Activated CD8-positive, alpha-beta T cell treated with anti-CD3 and anti-CD28 coated beads for 36 hours (primary cell): ENCODE results near the gene CHD9. TPM values are rescaled to one million over a fixed set of nuclear protein-coding genes. Genes with fewer than 3 reads are reported as not detected.

ENCODE experiments used
- ATAC-seq: fragments of 200-7000 bp; cut with Tn5 transposase; one replicate; pipeline ENCODE4 v1.10.0; 2021; ENCODE audit warnings: mild to moderate bottlenecking, moderate library complexity
- CTCF ChIA-PET: fragments of 350-600 bp; sonication (Branson Sonifier 250); formaldehyde crosslinking; loops from one replicate; lab custom pipeline; 2021; ENCODE audit warnings: antibody characterized with exemption; lab: Charles Lee
- POLR2A ChIA-PET: fragments of 350-600 bp; sonication (Branson Sonifier 250); formaldehyde crosslinking; loops from one replicate; lab custom pipeline; 2021; ENCODE audit warnings: antibody characterized with exemption; lab: Charles Lee
- DNase-seq: peaks from one replicate; pipeline ENCODE4 v3.0.0-alpha.2; 2020
- H3K27ac Mint-ChIP-seq: one replicate; pipeline ENCODE4 v1.8.0; 2021; ENCODE audit warnings: mild to moderate bottlenecking, mixed read lengths
- H3K27me3 Mint-ChIP-seq: one replicate; pipeline ENCODE4 v1.8.0; 2021; ENCODE audit warnings: mixed read lengths
- H3K36me3 Mint-ChIP-seq: one replicate; pipeline ENCODE4 v1.8.0; 2021; ENCODE audit warnings: low read depth, mixed read lengths
- H3K4me1 Mint-ChIP-seq: one replicate; pipeline ENCODE4 v1.8.0; 2021; ENCODE audit warnings: low read depth, mixed read lengths
- H3K4me3 Mint-ChIP-seq: one replicate; pipeline ENCODE4 v1.8.0; 2021; ENCODE audit warnings: mild to moderate bottlenecking, moderate library complexity, mixed read lengths
- H3K9me3 Mint-ChIP-seq: one replicate; pipeline ENCODE4 v1.8.0; 2021; ENCODE audit warnings: mixed read lengths
- CTCF ChIP-seq: fragments of 200-600 bp; IDR thresholded peaks from one replicate; pipeline ENCODE4 v1.8.0; 2022; ENCODE audit warnings: antibody characterized with exemption, mild to moderate bottlenecking
- intact Hi-C: fragments of 100-400 bp; cut with micrococcal nuclease; formaldehyde crosslinking; loops from one replicate; pipeline ENCODE4 v1.10.0; 2022
- total RNA-seq, 2 experiments: library from RNA; stranded (reverse); gene quantifications; one replicate each; pipeline ENCODE4 v1.2.3, GENCODE V29; 2021

The CHD9 gene
- total RNA-seq, 2 experiments from 2014 or later: 13.8 to 16.3 TPM

GRCh38 chr16:53358884-53359283 lies 304.1 kb downstream of the CHD9 start:
- Mint-ChIP-seq H3K27ac (no peak overlapping the region), H3K4me3 (no peak overlapping the region), H3K4me1 (peaks cover 3% of the 10 kb centered on the region), H3K27me3 (peaks cover 3% of the 10 kb centered on the region), H3K36me3 (no peaks in the 10 kb centered on the region), H3K9me3 (no peaks in the 10 kb centered on the region)
- no peak for TF ChIP-seq CTCF
- ChIA-PET POLR2A (no interaction called here), CTCF (no interaction called here)
- DNase-seq: no peak
- ATAC-seq: no peak
- intact Hi-C loops: no loop called here

- ChIA-PET CTCF (interaction anchor here (0.8 kb wide), 1 partner anchor 28 kb away, joined by 4 read pairs; no protein-coding TSS in a partner anchor), POLR2A (no interaction called here)
- peaks cover 1% of the 10 kb centered on the region for H3K27me3 Mint-ChIP-seq
- intact Hi-C loops: loop anchor here (10.0 kb wide), 2 partner anchors 65 to 145 kb away; partner anchors contain the start of gene RBL2
- no peak overlapping the region for H3K27ac Mint-ChIP-seq
- TF ChIP-seq CTCF: no peak
- no peak overlapping the region for H3K4me3 Mint-ChIP-seq
- peaks cover 17% of the 10 kb centered on the region for H3K4me1 Mint-ChIP-seq
- no peaks in the 10 kb centered on the region for H3K36me3 Mint-ChIP-seq
- ATAC-seq (no peak), DNase-seq (no peak)
- H3K9me3 Mint-ChIP-seq: no peaks in the 10 kb centered on the region
These were observed 315.1 kb downstream of the CHD9 start for GRCh38 chr16:53369921-53370320.

DNA sequence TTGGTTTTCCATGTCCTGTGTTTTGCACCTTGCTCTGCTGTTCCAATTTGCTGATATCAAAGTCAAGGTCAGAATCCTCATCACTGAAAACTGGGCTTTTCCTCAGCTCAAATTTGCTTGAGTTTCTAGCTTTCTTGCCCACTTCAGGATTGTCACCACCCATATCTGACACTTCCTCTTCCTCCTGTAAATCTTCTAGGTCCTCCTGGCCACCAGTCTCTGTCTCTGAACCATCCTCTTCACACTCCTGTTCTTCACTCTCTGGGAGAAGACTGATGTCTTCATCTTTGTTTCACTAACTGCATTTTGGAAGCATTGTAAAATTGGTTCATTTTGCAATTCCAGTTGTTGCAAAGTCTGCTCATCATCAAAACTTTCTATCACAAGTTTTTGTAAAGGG lies 316.0 kb downstream of the CHD9 start:
- peaks cover 15% of the 10 kb centered on the region for H3K4me1 Mint-ChIP-seq
- ATAC-seq: no peak
- H3K36me3 Mint-ChIP-seq: no peaks in the 10 kb centered on the region
- no peaks in the 10 kb centered on the region for H3K9me3 Mint-ChIP-seq
- peaks cover 1% of the 10 kb centered on the region for H3K27me3 Mint-ChIP-seq
- intact Hi-C loops: loop anchor here (10.0 kb wide), 2 partner anchors 64 to 144 kb away; partner anchors contain the start of gene RBL2
- no peak for DNase-seq
- TF ChIP-seq CTCF: no peak
- H3K4me3 Mint-ChIP-seq: no peak overlapping the region
- POLR2A ChIA-PET: no interaction called here
- CTCF ChIA-PET: interaction anchor here (0.8 to 1.3 kb wide), 2 partner anchors 13 to 14 kb away, joined by 3 read pairs; no protein-coding TSS in a partner anchor
- H3K27ac Mint-ChIP-seq: no peak overlapping the region

- no peaks in the 10 kb centered on the region for H3K36me3 Mint-ChIP-seq
- H3K4me1 Mint-ChIP-seq: peaks cover 21% of the 10 kb centered on the region
- H3K27ac Mint-ChIP-seq: peak overlapping the region; percentile 6
- intact Hi-C loops: loop anchor here (10.0 kb wide), 2 partner anchors 62 to 142 kb away; partner anchors contain the start of gene RBL2
- no peak for TF ChIP-seq CTCF
- H3K9me3 Mint-ChIP-seq: no peaks in the 10 kb centered on the region
- no peaks in the 10 kb centered on the region for H3K27me3 Mint-ChIP-seq
- DNase-seq: peak; percentile 80
- ChIA-PET CTCF (interaction anchor here (1.2 kb wide), 2 partner anchors 17 to 137 kb away, joined by 3 to 4 read pairs; no protein-coding TSS in a partner anchor), POLR2A (interaction anchor here (1.2 to 1.5 kb wide), 2 partner anchors 128 to 130 kb away, joined by 3 to 4 read pairs; partner anchors contain the start of gene AKTIP)
- ATAC-seq: peak; percentile 94
- H3K4me3 Mint-ChIP-seq: peak overlapping the region; percentile 76
These were observed 318.4 kb downstream of the CHD9 start for GRCh38 chr16:53372992-53373871.
